Duodenal mucosa (tissue), 2 donors: ENCODE data around the gene ASB7.

Experiments
- H3K27ac ChIP-seq: one replicate; pipeline ENCODE4 v1.7.0; 2013; ENCODE audit warnings: low read depth, low read length
- H3K27me3 ChIP-seq, 2 donors: one replicate each; pipeline ENCODE4 v1.7.0; 2013; ENCODE audit warnings: low read length in 2 of 2, control low read depth in 1 of 2; ENCODE audit not compliant: insufficient read depth in 2 of 2, control insufficient read depth in 1 of 2
- H3K36me3 ChIP-seq, 2 donors: one replicate each; pipeline ENCODE4 v1.7.0; 2013; ENCODE audit warnings: low read length in 2 of 2, control low read depth in 1 of 2; ENCODE audit not compliant: insufficient read depth in 2 of 2, control insufficient read depth in 1 of 2
- H3K4me1 ChIP-seq, 2 donors: one replicate each; pipeline ENCODE4 v1.7.0; 2013; ENCODE audit warnings: low read length in 2 of 2, control low read depth in 1 of 2; ENCODE audit not compliant: insufficient read depth in 2 of 2, control insufficient read depth in 1 of 2
- H3K4me3 ChIP-seq, 2 donors: one replicate each; pipeline ENCODE4 v1.7.0; 2013; ENCODE audit warnings: low read length in 2 of 2, low read depth in 1 of 2
- H3K9ac ChIP-seq, 2 donors: one replicate each; pipeline ENCODE4 v1.7.0; 2013; ENCODE audit warnings: low read length in 2 of 2, low read depth in 1 of 2
- H3K9me3 ChIP-seq, 2 donors: one replicate each; pipeline ENCODE4 v1.7.0; 2013; ENCODE audit warnings: low read length in 2 of 2, control low read depth in 1 of 2; ENCODE audit not compliant: control insufficient read depth in 1 of 2

Gene ASB7

GRCh38 chr15:100595964-100596363 lies 6.4 kb upstream of the ASB7 start:
- H3K36me3 ChIP-seq, result no peaks in the 10 kb centered on the region
- H3K4me1 ChIP-seq, result peaks cover 6 to 11% of the 10 kb centered on the region in 2 donors
- no peak overlapping the region for H3K4me3 ChIP-seq
- H3K9ac ChIP-seq, result no peak overlapping the region
- H3K27ac ChIP-seq, result no peak overlapping the region
- no peaks in the 10 kb centered on the region for H3K9me3 ChIP-seq
- H3K27me3 ChIP-seq, result no peaks in the 10 kb centered on the region

DNA sequence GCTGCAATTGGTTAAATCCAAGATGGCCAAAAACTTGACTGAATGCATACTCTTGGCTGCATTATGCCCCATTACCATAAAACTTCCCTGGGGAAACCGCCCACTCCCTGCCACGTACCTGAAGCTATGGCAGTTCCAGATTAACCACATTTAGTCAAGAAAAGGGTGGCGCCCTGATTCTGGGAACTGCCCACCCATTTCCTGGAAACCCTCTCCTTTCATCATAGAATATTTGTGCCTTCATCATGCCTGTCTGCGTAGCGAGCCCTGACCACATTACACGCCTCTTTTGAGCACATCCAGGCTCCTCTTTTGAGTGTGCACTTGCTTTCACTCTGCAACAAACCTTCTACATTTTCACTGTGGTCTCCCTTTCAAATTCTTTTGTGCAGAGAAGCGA lies 5.6 kb upstream of the ASB7 start:
- peak overlapping the region in 1 of 2 donors; percentile 2 for H3K4me3 ChIP-seq

GRCh38 chr15:100597862-100598261 lies 4.5 kb upstream of the ASB7 start:
- H3K4me3 ChIP-seq, result no peak overlapping the region
- peaks cover 11 to 13% of the 10 kb centered on the region in 2 donors for H3K4me1 ChIP-seq
- no peak overlapping the region for H3K27ac ChIP-seq
- H3K36me3 ChIP-seq, result no peaks in the 10 kb centered on the region
- no peaks in the 10 kb centered on the region for H3K9me3 ChIP-seq
- no peaks in the 10 kb centered on the region for H3K27me3 ChIP-seq
- no peak overlapping the region for H3K9ac ChIP-seq

More for the DNA sequence above, 5.6 kb upstream of the ASB7 start:
- no peak overlapping the region for H3K27ac ChIP-seq
- H3K9ac ChIP-seq, result no peak overlapping the region
- no peaks in the 10 kb centered on the region for H3K27me3 ChIP-seq
- no peaks in the 10 kb centered on the region for H3K36me3 ChIP-seq
- peaks cover 11 to 13% of the 10 kb centered on the region in 2 donors for H3K4me1 ChIP-seq
- no peaks in the 10 kb centered on the region for H3K9me3 ChIP-seq

DNA sequence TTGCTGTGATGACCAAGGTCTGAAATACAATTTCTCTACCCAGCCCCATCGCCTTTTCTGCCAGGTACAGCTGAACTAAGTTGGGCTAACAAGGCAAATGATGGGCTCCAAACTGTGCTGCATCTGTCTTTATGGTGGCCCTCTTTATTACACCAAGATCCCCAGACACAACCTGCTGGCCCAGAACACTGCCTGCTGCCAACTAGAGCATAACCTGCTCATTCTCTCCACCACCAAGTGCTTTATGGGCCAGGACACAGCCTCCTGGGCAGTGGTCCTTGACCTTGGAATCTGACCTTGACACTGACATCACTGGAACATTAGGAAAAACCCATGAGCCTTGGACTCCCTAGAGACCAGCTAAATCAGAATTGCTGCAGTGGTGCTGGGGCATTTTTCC lies 3.7 kb upstream of the ASB7 start:
- H3K27me3 ChIP-seq, result no peaks in the 10 kb centered on the region
- H3K27ac ChIP-seq, result no peak overlapping the region
- H3K36me3 ChIP-seq, result no peaks in the 10 kb centered on the region
- peaks cover 18 to 21% of the 10 kb centered on the region in 2 donors for H3K4me1 ChIP-seq
- H3K4me3 ChIP-seq, result no peak overlapping the region
- no peak overlapping the region for H3K9ac ChIP-seq
- H3K9me3 ChIP-seq, result no peaks in the 10 kb centered on the region

- Histone ChIP-seq H3K9me3 (no peaks in the 10 kb centered on the region), H3K36me3 (peaks cover 5 to 10% of the 10 kb centered on the region in 2 donors), H3K9ac (peak overlapping the region; percentile 92 to 94), H3K4me3 (peak overlapping the region; percentile 99), H3K27me3 (no peaks in the 10 kb centered on the region), H3K27ac (peak overlapping the region; percentile 55), H3K4me1 (peaks cover 23 to 30% of the 10 kb centered on the region in 2 donors)
These were observed 1.2 kb upstream of the ASB7 start for GRCh38 chr15:100601163-100601562.

DNA sequence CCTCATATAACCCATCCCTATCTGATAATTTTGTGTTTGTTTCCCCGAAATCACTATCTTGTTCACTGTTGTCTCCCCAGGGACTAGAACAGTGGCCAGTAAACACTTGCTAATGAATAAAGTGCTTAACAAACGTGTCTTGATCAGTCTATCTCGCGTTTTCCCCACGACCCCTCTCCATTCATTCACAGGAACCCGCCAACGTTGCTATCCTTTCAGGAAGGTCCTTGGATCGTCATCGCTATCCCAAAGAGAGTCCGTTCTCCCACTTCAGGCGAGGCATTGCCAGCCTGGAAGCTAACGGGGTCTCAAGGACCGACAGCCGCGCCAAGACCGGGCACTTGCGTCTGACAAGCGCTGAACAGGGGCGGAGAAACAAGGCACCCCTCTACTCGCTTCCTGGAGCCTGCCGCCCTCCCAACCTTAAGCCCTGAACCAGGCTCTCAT lies 749 bp upstream of the ASB7 start:
- Histone ChIP-seq H3K27me3 (no peaks in the 10 kb centered on the region), H3K4me1 (peaks cover 23 to 30% of the 10 kb centered on the region in 2 donors), H3K4me3 (peak overlapping the region; percentile 99), H3K9ac (peak overlapping the region; percentile 92 to 94), H3K27ac (peak overlapping the region; percentile 55), H3K36me3 (peaks cover 5 to 10% of the 10 kb centered on the region in 2 donors), H3K9me3 (no peaks in the 10 kb centered on the region)

DNA sequence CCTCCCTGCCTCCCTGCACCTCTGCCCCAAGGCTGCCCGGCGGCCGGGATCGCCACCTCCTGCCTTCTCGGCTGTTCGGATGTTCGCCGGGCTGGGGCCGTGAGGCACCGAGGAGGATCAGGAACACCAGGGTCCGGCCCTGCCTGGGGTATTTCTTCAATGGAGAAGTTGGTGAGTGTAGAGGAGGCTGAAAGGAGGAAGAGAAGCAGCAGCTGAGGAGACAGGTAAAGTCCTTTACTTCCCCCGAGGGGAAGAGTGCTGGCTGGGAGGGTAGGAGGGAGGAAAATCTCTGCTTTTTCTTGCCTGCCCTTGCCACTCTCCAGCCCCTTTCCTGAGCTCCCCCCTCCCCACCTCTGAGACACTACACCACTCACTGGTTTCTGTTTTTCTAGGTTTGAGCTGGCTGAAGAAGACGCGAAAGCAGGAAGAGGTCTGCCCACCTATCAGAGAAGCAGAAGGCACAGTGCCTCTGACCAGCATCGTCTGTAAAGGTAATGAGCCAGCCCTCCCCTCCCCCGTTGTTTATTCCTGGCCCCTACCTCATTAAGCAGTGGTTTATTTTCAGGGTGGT lies 519 bp downstream of the ASB7 start:
- Histone ChIP-seq H3K36me3 (peaks cover 5 to 13% of the 10 kb centered on the region in 2 donors), H3K4me3 (peak overlapping the region; percentile 90 to 99), H3K27ac (peak overlapping the region; percentile 70), H3K9me3 (no peaks in the 10 kb centered on the region), H3K27me3 (no peaks in the 10 kb centered on the region), H3K4me1 (peaks cover 23 to 30% of the 10 kb centered on the region in 2 donors), H3K9ac (peak overlapping the region; percentile 78 to 83)

DNA sequence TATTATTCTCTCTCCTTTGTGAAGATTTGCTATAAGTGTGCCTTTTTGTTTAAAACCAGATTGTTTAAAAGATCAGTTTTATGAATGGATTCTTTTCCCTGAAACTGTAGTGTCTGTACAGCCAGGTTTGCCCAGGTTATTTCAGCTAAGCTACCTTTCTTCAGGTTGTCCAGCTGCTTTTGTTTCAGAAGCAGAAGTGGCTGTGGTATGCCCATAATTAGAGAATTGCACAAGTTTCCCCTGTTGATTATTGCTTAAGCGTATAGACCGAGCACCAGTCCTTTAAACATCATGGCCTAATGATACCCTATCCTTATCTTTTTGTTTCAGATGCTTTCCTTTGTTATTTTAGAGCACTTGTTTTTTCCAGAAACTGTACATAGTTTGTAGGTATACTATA lies 10.2 kb downstream of the ASB7 start:
- no peak overlapping the region for H3K4me3 ChIP-seq
- peaks cover 22 to 65% of the 10 kb centered on the region in 2 donors for H3K36me3 ChIP-seq
- no peaks in the 10 kb centered on the region for H3K4me1 ChIP-seq
- H3K9ac ChIP-seq, result no peak overlapping the region
- no peak overlapping the region for H3K27ac ChIP-seq
- H3K9me3 ChIP-seq, result no peaks in the 10 kb centered on the region
- H3K27me3 ChIP-seq, result no peaks in the 10 kb centered on the region

DNA sequence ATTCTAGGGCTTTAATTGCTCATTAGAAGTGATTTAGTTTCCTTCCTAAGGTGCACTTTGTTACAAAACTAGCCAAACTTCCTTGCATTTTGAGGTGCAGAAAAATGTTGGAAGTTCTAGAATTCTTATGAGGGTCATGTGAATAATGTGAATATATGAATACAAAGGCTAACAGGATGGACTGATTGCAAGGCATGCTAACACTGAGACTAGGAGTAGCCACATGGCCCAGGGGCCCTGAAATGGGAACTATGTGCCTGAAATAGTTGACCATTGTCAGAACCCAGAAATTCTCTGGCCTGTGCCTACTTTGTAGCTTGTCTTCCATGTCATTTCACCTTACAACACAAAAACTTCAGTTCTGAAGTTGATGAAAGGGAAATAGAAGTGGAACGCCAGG lies 10.8 kb downstream of the ASB7 start:
- Histone ChIP-seq H3K27ac (no peak overlapping the region), H3K27me3 (no peaks in the 10 kb centered on the region), H3K9me3 (no peaks in the 10 kb centered on the region), H3K4me1 (no peaks in the 10 kb centered on the region), H3K36me3 (peaks cover 22 to 62% of the 10 kb centered on the region in 2 donors), H3K4me3 (no peak overlapping the region), H3K9ac (no peak overlapping the region)

DNA sequence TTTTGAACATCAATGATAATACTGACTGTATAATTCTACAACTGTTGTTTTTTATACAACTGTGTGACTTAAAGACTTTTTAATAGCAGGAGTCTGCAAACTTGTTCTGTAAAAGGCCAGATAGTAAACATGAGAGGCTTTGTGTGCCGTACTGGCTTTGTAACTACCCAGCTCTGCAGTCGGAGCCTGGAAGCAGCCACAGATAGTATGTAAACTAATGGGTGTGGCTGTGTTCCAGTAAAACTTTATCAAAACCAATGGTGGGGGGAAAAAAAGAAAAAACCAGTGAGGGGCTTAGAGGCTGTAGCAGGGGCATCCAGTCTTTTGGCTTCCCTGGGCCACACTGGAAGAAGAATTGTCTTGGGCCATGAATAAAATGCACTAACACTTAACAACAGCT lies 11.9 kb downstream of the ASB7 start:
- Histone ChIP-seq H3K36me3 (peaks cover 22 to 60% of the 10 kb centered on the region in 2 donors), H3K4me3 (no peak overlapping the region), H3K4me1 (no peaks in the 10 kb centered on the region), H3K27me3 (no peaks in the 10 kb centered on the region), H3K27ac (no peak overlapping the region), H3K9ac (no peak overlapping the region), H3K9me3 (no peaks in the 10 kb centered on the region)
